Fibroblast of upper back skin (primary cell): ENCODE data around the gene CLIP1.

Source experiments
- DNase-seq: peaks from one replicate; pipeline ENCODE4 v3.0.0-alpha.2; 2013

CLIP1 gene

DNA sequence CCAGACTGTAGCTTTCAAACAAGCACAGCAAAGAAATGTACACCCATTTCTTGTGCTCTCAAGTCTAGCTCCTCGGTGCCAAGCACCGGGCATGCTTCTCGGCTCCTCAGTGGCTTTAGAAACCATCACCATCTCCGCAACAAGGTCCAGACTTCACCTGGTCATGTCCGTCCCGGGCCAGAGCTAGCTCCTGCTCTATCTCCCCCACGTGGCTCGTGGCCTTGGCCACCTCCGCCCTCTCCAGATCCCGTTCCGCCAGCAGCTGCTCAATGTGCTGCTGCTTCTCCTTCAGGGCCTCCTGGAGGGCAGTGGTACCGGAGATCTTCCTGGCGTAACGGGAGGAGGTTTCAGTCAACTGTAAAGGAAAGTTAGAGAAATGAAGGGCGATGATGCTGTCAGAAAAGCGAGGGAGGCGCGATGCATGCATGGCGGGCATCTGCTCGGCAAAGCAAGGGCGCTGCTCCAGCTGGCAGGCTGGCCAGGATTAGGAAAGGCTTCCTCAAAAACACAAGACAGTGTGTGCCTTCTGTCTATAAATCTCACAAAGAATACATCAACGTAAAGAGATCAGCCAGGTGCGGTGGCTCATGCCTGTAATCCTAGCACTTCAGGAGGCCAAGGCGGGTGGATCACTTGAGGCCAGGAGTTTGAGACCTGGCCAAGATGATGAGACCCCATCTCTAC lies 67.4 kb downstream of the CLIP1 start:
- no peak for DNase-seq

- DNase-seq = no peak
These were observed 70.1 kb downstream of the CLIP1 start for GRCh38 chr12:122352394-122352793.

DNA sequence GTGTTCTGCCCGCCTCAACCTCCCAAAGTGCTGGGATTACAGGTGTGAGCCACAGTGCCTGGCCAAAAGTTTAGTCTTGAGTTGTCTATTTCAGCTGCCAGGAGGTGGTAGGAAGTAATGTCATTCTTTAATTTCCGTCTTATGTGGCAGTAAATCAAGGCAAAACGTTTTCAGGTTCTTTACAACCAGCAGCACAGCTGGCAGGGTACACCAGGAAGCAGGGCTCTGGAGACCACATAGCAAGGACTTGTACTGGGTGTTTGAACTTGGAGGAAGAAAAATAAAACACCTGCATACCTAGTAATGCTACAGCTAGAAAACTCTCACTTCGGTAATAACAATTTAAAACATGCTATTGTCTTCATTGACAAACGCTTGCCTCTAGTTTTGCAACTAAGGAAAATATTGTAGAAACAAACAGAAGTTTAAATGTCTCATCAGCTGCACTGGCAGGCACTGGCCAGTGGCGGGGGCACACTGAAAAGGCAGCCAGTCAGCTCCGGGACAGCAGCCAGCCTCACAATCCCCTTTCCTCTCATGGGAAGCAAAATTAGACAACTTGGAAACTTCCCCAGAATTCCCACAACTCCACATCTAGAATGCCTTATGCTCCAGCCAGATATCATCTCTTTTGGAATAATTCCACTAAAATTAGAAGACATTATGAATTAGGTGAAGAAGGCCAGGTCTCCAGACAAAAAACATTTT lies 72.2 kb downstream of the CLIP1 start:
- DNase-seq = peak; percentile 90

DNA sequence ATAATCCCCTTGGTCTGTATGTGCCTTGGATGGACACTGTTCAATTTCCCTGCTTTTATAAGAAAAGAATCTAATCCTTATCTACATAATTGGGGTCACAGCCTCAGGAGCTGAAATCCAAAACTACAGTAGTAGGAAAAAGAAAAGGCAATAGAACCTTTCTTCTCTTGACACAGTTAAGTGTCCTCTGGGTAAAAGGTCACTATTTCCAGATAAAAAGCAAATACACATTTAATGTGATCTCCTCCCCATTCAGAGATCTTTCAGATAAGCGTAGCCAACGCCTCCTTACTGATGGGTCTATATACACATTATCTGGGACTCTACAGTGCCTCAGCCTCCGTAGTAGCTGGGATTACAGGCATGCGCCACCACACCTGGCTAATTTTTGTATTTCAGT lies 73.4 kb downstream of the CLIP1 start:
- no peak for DNase-seq

GRCh38 chr12:122348505-122348904 lies 74.0 kb downstream of the CLIP1 start:
- DNase-seq = no peak

DNA sequence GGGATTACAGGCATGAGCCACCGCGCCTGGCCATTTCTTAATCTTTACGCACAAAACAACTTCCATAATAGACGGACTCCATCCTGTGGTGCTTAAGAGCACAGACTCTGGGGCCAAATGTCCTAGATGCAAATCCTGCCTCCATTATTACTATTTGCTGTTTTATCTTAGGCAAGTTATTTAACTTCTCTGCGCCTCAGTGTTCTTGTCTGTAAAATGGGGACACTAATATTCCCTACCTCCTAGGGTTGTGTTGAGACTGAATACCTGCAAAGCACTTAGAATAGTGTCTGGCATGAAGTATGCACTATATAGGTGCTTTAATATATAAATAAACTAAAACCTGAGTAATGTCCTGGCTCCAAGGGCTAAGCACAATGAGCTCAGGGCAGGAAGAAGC lies 76.4 kb downstream of the CLIP1 start:
- DNase-seq = no peak

- DNase-seq = no peak
These were observed 77.4 kb downstream of the CLIP1 start for GRCh38 chr12:122345042-122345441.

- peak; percentile 25 for DNase-seq
These were observed 86.2 kb downstream of the CLIP1 start for GRCh38 chr12:122336015-122336946.

GRCh38 chr12:122333142-122334087 lies 89.1 kb downstream of the CLIP1 start:
- peak; percentile 69 for DNase-seq

DNA sequence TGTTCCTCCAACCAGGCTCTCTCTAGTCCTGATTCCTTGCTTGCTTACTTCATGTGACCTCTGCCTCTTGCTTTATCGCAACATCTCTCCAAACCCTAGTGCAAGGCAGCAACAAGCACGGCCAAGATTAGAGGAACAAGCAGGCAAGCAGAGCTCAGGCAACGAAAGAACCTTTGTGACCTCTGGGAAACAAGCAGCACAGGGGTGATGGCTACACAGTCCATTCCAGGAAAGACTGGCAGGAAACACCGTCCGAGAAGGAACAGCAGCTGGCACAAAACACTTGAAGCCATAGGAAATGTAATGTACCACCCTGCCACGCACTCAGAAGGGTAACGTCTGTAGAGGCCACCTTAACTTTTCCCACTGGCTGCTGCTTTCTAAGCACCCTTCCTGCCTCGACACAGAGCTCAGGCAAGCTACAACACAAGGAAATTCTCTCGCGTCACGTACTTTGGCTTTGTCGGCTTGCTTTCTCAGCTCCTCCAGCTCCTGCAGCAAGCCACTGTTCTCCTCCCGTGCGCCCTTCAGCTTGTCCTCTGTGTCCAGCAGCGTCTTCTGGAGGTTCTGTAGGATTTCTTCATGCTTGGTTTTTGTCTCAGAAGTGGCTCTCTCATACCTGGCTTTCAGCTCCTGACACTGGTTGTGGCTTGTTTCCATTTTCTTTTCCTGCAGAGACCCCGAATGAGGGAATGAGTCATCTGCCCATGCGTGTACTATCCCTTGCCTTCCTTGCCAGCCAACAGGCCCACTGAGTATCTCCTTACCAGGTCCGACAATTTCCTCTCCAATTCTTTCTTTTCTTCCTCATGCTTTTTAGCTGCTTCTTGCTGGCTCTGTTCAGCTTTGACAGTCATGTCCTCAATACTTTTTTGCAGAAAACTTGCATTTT lies 94.7 kb downstream of the CLIP1 start:
- DNase-seq = no peak

DNA sequence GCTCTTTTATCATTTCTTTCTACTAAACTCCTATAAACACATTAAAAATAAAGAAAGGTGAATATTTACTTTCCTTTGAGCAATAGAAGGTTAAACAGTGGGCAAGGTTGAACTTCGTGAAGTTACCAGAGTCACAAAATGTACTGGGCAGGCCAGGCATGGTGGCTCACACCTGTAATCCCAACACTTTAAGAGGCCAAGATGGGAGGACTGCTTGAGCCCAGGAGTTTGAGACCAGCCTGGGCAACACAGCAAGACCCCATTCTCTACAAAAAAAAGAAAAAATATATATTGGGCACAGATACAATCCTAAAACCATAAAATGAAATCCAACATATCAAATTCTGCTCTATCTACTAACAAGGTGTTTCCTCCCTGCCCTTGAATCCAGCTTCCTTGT lies 95.5 kb downstream of the CLIP1 start:
- no peak for DNase-seq

DNA sequence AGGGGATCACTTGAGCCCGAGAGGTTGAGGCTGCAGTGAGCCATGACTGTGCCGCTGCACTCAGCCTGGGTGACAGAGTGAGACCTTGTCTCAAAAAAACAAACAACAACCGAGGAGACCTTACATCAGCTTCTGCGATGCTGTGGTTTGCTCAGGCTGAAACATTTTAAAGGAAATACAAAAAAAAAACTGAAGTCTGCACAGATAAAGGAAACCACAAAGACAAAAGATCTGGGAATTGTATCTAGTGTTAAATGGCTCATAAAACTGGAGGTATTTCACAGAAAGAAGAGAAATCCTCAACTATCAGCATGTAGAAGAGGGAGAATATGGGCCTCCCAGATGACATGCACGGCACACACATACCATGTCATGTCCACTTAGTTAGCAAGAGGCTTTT lies 95.9 kb downstream of the CLIP1 start:
- no peak for DNase-seq

- DNase-seq = no peak
These were observed 99.0 kb downstream of the CLIP1 start for GRCh38 chr12:122323311-122324019.

- DNase-seq = no peak
These were observed 100.0 kb downstream of the CLIP1 start for GRCh38 chr12:122322501-122322900.

GRCh38 chr12:122318607-122319605 lies 103.6 kb downstream of the CLIP1 start:
- peak; percentile 84 for DNase-seq

DNA sequence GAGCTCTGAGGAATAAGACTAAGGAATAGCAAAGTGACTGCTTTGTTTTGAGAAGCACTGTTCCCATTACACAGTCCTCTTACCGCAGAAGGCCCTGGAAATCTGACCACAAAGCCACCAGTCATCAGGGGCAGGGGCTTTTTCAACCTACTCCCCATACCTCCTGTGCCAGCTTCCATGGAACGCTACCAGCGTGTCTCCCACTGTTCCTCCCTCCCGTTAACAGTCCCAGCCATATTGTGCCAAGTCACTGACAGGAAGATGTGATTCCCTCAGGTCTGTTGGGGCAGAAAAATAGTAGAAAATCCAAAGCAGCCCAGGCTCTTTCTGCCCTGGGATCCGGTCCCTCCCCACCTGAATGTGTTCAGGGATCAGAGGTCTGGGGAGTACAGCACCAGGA lies 109.5 kb downstream of the CLIP1 start:
- DNase-seq = no peak

DNA sequence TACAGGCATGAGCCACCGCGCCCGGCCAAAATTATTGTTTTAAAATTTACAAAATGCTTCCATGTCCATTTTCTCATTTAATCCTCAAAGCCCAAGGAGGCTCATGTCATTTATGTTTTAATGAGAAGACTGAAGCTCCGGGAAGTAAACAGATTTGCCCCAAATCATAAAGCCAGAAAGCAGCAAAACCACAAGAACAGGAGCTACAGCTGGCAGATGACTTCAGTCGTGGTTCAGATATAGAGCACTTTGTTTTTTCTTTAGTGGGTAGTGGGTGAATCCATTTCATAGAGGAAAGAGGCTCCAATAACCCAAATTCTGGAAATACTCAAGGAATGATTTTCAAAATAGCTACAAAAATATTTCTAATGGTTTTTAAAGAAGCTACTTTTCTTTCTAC lies 110.8 kb downstream of the CLIP1 start:
- no peak for DNase-seq

DNA sequence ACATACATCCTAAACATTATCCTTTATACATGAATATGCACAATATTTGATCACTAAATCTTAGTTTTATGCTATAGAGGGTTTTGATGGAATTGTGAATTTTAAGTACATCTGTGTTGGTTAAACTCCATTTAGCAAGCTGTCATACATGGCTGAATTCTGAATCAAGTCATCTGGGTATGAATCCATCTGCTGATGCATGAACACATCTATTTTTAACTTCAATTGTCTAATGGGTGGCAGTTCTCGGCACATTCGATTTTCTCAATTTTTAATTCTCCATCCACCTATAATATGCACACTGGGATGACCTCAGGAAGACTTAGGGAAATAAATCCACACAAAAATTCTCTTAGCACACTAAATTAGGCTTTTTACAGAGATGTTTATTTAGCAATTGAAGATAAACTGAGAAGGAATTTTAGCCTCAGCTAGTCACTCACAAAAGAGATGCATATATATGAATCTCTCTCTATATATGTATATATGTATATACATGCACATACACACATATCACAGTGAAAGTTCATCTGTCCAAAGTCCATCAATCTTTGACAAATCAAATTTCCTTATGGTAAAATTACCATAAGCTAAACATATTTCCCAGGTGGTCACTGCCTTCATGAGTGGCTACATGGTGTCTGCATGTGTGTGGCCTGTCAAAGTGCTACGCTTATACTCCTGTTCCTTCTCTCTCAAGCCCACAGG lies 111.7 kb downstream of the CLIP1 start:
- DNase-seq = no peak
